Activated CD8-positive, alpha-beta T cell treated with anti-CD3 and anti-CD28 coated beads for 36 hours (primary cell): ENCODE data around the gene ARHGAP22. TPM values are rescaled to one million over a fixed set of nuclear protein-coding genes. Genes with fewer than 3 reads are reported as not detected.

Experiments
- ATAC-seq: fragments of 200-7000 bp; cut with Tn5 transposase; one replicate; pipeline ENCODE4 v1.10.0; 2021; ENCODE audit warnings: mild to moderate bottlenecking, moderate library complexity
- CTCF ChIA-PET: fragments of 350-600 bp; sonication (Branson Sonifier 250); formaldehyde crosslinking; loops from one replicate; lab custom pipeline; 2021; ENCODE audit warnings: antibody characterized with exemption; lab: Charles Lee
- POLR2A ChIA-PET: fragments of 350-600 bp; sonication (Branson Sonifier 250); formaldehyde crosslinking; loops from one replicate; lab custom pipeline; 2021; ENCODE audit warnings: antibody characterized with exemption; lab: Charles Lee
- DNase-seq: peaks from one replicate; pipeline ENCODE4 v3.0.0-alpha.2; 2020
- H3K27ac Mint-ChIP-seq: one replicate; pipeline ENCODE4 v1.8.0; 2021; ENCODE audit warnings: mild to moderate bottlenecking, mixed read lengths
- H3K27me3 Mint-ChIP-seq: one replicate; pipeline ENCODE4 v1.8.0; 2021; ENCODE audit warnings: mixed read lengths
- H3K36me3 Mint-ChIP-seq: one replicate; pipeline ENCODE4 v1.8.0; 2021; ENCODE audit warnings: low read depth, mixed read lengths
- H3K4me1 Mint-ChIP-seq: one replicate; pipeline ENCODE4 v1.8.0; 2021; ENCODE audit warnings: low read depth, mixed read lengths
- H3K4me3 Mint-ChIP-seq: one replicate; pipeline ENCODE4 v1.8.0; 2021; ENCODE audit warnings: mild to moderate bottlenecking, moderate library complexity, mixed read lengths
- H3K9me3 Mint-ChIP-seq: one replicate; pipeline ENCODE4 v1.8.0; 2021; ENCODE audit warnings: mixed read lengths
- CTCF ChIP-seq: fragments of 200-600 bp; IDR thresholded peaks from one replicate; pipeline ENCODE4 v1.8.0; 2022; ENCODE audit warnings: antibody characterized with exemption, mild to moderate bottlenecking
- intact Hi-C: fragments of 100-400 bp; cut with micrococcal nuclease; formaldehyde crosslinking; loops from one replicate; pipeline ENCODE4 v1.10.0; 2022
- total RNA-seq, 2 experiments: library from RNA; stranded (reverse); gene quantifications; one replicate each; pipeline ENCODE4 v1.2.3, GENCODE V29; 2021

The ARHGAP22 gene
- total RNA-seq, 2 experiments from 2014 or later: not detected

- H3K27me3 Mint-ChIP-seq: no peaks in the 10 kb centered on the region
- H3K36me3 Mint-ChIP-seq: peaks cover 42% of the 10 kb centered on the region
- peaks cover 3% of the 10 kb centered on the region for H3K4me1 Mint-ChIP-seq
- no peak for DNase-seq
- H3K27ac Mint-ChIP-seq: no peak overlapping the region
- no peak for ATAC-seq
- H3K4me3 Mint-ChIP-seq: no peak overlapping the region
- H3K9me3 Mint-ChIP-seq: peaks cover 12% of the 10 kb centered on the region
- no peak for TF ChIP-seq CTCF
- intact Hi-C loops: no loop called here
- ChIA-PET POLR2A (no interaction called here), CTCF (interaction anchor here (1.0 kb wide), 1 partner anchor 242 kb away, joined by 3 read pairs; no protein-coding TSS in a partner anchor)
Measured at GRCh38 chr10:48414160-48414559, 190.7 kb downstream of the ARHGAP22 start.

GRCh38 chr10:48412933-48413332 lies 191.9 kb downstream of the ARHGAP22 start:
- Mint-ChIP-seq H3K9me3 (peaks cover 12% of the 10 kb centered on the region), H3K27me3 (no peaks in the 10 kb centered on the region), H3K27ac (no peak overlapping the region), H3K36me3 (peaks cover 42% of the 10 kb centered on the region), H3K4me1 (no peaks in the 10 kb centered on the region), H3K4me3 (no peak overlapping the region)
- intact Hi-C loops: no loop called here
- ChIA-PET POLR2A (no interaction called here), CTCF (interaction anchor here (1.3 kb wide), 1 partner anchor 10 kb away, joined by 3 read pairs; no protein-coding TSS in a partner anchor)
- DNase-seq (no peak), ATAC-seq (no peak)
- no peak for TF ChIP-seq CTCF

GRCh38 chr10:48412081-48412480 lies 192.8 kb downstream of the ARHGAP22 start:
- DNase-seq: no peak
- Mint-ChIP-seq H3K9me3 (peaks cover 12% of the 10 kb centered on the region), H3K4me3 (no peak overlapping the region), H3K27me3 (no peaks in the 10 kb centered on the region), H3K4me1 (no peaks in the 10 kb centered on the region), H3K27ac (no peak overlapping the region), H3K36me3 (peaks cover 42% of the 10 kb centered on the region)
- TF ChIP-seq CTCF: no peak
- CTCF ChIA-PET: no interaction called here
- ATAC-seq: no peak
- intact Hi-C loops: no loop called here
- POLR2A ChIA-PET: no interaction called here

GRCh38 chr10:48411510-48411909 lies 193.4 kb downstream of the ARHGAP22 start:
- intact Hi-C loops: no loop called here
- Mint-ChIP-seq H3K27me3 (no peaks in the 10 kb centered on the region), H3K36me3 (peaks cover 42% of the 10 kb centered on the region), H3K9me3 (peaks cover 12% of the 10 kb centered on the region), H3K27ac (no peak overlapping the region), H3K4me3 (no peak overlapping the region), H3K4me1 (no peaks in the 10 kb centered on the region)
- POLR2A ChIA-PET: no interaction called here
- TF ChIP-seq CTCF: no peak
- CTCF ChIA-PET: no interaction called here
- DNase-seq: no peak
- ATAC-seq: no peak

GRCh38 chr10:48410503-48410902 lies 194.4 kb downstream of the ARHGAP22 start:
- Mint-ChIP-seq H3K36me3 (peaks cover 46% of the 10 kb centered on the region), H3K4me1 (no peaks in the 10 kb centered on the region), H3K27ac (no peak overlapping the region), H3K4me3 (no peak overlapping the region), H3K9me3 (peaks cover 12% of the 10 kb centered on the region), H3K27me3 (no peaks in the 10 kb centered on the region)
- ChIA-PET CTCF (no interaction called here), POLR2A (no interaction called here)
- no peak for TF ChIP-seq CTCF
- ATAC-seq: no peak
- intact Hi-C loops: no loop called here
- no peak for DNase-seq
